HEK293 (cell line): Measurements from ENCODE around the gene TCF7L1.

Source experiments
- CTCF ChIA-PET: fragments of 350-600 bp; formaldehyde crosslinking; extraction: SDS; loops from one replicate; lab custom pipeline; 2021; ENCODE audit warnings: antibody characterized with exemption; lab: Yijun Ruan, JAX
- POLR2A ChIA-PET: fragments of 300-600 bp; formaldehyde crosslinking; extraction: SDS; loops from one replicate; lab custom pipeline; 2020; ENCODE audit warnings: antibody characterized with exemption, inconsistent platforms; lab: Yijun Ruan, JAX
- H3K27ac ChIP-seq: fragments of 200-500 bp; sonication (Bioruptor generic); 2 replicates; pipeline ENCODE4 v1.5.1; 2014; ENCODE audit warnings: low read depth, low read length, control low read depth, inconsistent platforms; ENCODE audit errors: extremely low read depth
- H3K36me3 ChIP-seq, 2 experiments: fragments of 200-500 bp in 1 of 2; sonication (Bioruptor generic) in 1 of 2; 1 replicate in 1 of 2; 2 replicates in 1 of 2; pipeline ENCODE4 v1.5.1; 2014 to 2017; ENCODE audit warnings: inconsistent platforms in 2 of 2, low read length in 2 of 2; ENCODE audit not compliant: control insufficient read depth in 2 of 2, insufficient read depth in 1 of 2
- H3K4me1 ChIP-seq: fragments of 200-500 bp; sonication (Bioruptor generic); 2 replicates; pipeline ENCODE4 v1.5.1; 2014; ENCODE audit warnings: mild to moderate bottlenecking, low read length, inconsistent platforms; ENCODE audit not compliant: control insufficient read depth, insufficient read depth
- H3K4me3 ChIP-seq: 2 replicates; pipeline ENCODE4 v1.5.1; 2011; ENCODE audit warnings: low read depth, mild to moderate bottlenecking, control low read depth, low read length, moderate library complexity
- H3K9me3 ChIP-seq: fragments of 200-500 bp; sonication (Bioruptor generic); 2 replicates; pipeline ENCODE4 v1.5.1; 2014; ENCODE audit warnings: low read depth, low read length, inconsistent platforms; ENCODE audit not compliant: control insufficient read depth, insufficient read depth
- HIC1 ChIP-seq: fragments of 450-650 bp; formaldehyde crosslinking; IDR thresholded peaks from 2 replicates; pipeline ENCODE4 v1.5.1; 2016; ENCODE audit warnings: missing biosample characterization, missing genetic modification characterization
- MYNN ChIP-seq: fragments of 450-650 bp; formaldehyde crosslinking; IDR thresholded peaks from 2 replicates; pipeline ENCODE4 v1.5.1; 2016; ENCODE audit warnings: missing biosample characterization, missing genetic modification characterization, borderline replicate concordance
- REST ChIP-seq: fragments of 450-650 bp; formaldehyde crosslinking; IDR thresholded peaks from 2 replicates; pipeline ENCODE4 v1.5.1; 2016; ENCODE audit warnings: missing biosample characterization, missing genetic modification characterization
- SP2 ChIP-seq: fragments of 450-650 bp; formaldehyde crosslinking; IDR thresholded peaks from 2 replicates; pipeline ENCODE4 v1.5.1; 2016; ENCODE audit warnings: missing biosample characterization, missing genetic modification characterization
- ZBTB44 ChIP-seq: fragments of 450-650 bp; IDR thresholded peaks from 2 replicates; pipeline ENCODE4 v1.5.1; 2018; ENCODE audit warnings: missing biosample characterization, mild to moderate bottlenecking, missing genetic modification characterization
- ZFP3 ChIP-seq: fragments of 450-650 bp; formaldehyde crosslinking; IDR thresholded peaks from 2 replicates; pipeline ENCODE4 v1.5.1; 2016; ENCODE audit warnings: low read depth, missing biosample characterization, missing genetic modification characterization
- ZNF302 ChIP-seq: fragments of 450-650 bp; formaldehyde crosslinking; IDR thresholded peaks from 2 replicates; pipeline ENCODE4 v1.5.1; 2016; ENCODE audit warnings: missing biosample characterization, missing genetic modification characterization, low read depth
- ZNF362 ChIP-seq: fragments of 450-650 bp; formaldehyde crosslinking; IDR thresholded peaks from 2 replicates; pipeline ENCODE4 v1.5.1; 2016; ENCODE audit warnings: missing biosample characterization, missing genetic modification characterization
- ZNF416 ChIP-seq: fragments of 450-650 bp; formaldehyde crosslinking; IDR thresholded peaks from 2 replicates; pipeline ENCODE4 v1.5.1; 2016; ENCODE audit warnings: missing biosample characterization, missing genetic modification characterization
- ZSCAN18 ChIP-seq: fragments of 450-650 bp; formaldehyde crosslinking; IDR thresholded peaks from 2 replicates; pipeline ENCODE4 v1.5.1; 2016; ENCODE audit warnings: missing biosample characterization, missing genetic modification characterization
- ZSCAN4 ChIP-seq: fragments of 450-650 bp; formaldehyde crosslinking; IDR thresholded peaks from 2 replicates; pipeline ENCODE4 v1.5.1; 2017; ENCODE audit warnings: missing biosample characterization, missing genetic modification characterization

The TCF7L1 gene

GRCh38 chr2:85266146-85267041, 133.2 kb downstream of the TCF7L1 start:
- TF ChIP-seq ZNF416 (tag by site-specific recombination) (no peak), ZNF302 (tag by site-specific recombination) (no peak), ZSCAN4 (no peak), ZBTB44 (tag by site-specific recombination) (no peak), SP2 (tag by site-specific recombination) (no peak), ZNF362 (tag by site-specific recombination) (no peak), ZSCAN18 (tag by site-specific recombination) (no peak), HIC1 (tag by site-specific recombination) (no peak), MYNN (tag by site-specific recombination) (no peak)
- TF ChIP-seq, all 188 proteins: peak for 0
- Histone ChIP-seq H3K27ac (no peak overlapping the region), H3K4me1 (no peaks in the 10 kb centered on the region), H3K9me3 (no peaks in the 10 kb centered on the region), H3K4me3 (no peak overlapping the region), H3K36me3 (no peaks in the 10 kb centered on the region)
- ChIA-PET CTCF (interaction anchor here (0.6 to 4.5 kb wide), 31 partner anchors 8 to 1017 kb away, joined by 3 to 44 read pairs (median 4); no protein-coding TSS in a partner anchor), POLR2A (no interaction called here)

- CTCF ChIA-PET: interaction anchor here (0.5 to 6.2 kb wide), 5 partner anchors 16 to 1227 kb away, joined by 3 to 42 read pairs (median 4); no protein-coding TSS in a partner anchor
- POLR2A ChIA-PET: no interaction called here
- no peaks in the 10 kb centered on the region for H3K9me3 ChIP-seq
- no peak overlapping the region for H3K4me3 ChIP-seq
- no peaks in the 10 kb centered on the region for H3K36me3 ChIP-seq
- H3K27ac ChIP-seq: no peak overlapping the region
- no peak for TF ChIP-seq REST (tag by site-specific recombination)
- TF ChIP-seq ZFP3 (tag by site-specific recombination): no peak
- TF ChIP-seq ZSCAN18 (tag by site-specific recombination): no peak
- H3K4me1 ChIP-seq: 0 out of 2 replicates have a peak, but pooled peaks cover 3% of the 10 kb centered on the region
Observed at GRCh38 chr2:85269959-85270358, 136.8 kb downstream of the TCF7L1 start.
